Coronary artery (tissue), 2 donors: ENCODE measurements around the gene PNMA6A.
"Not testable (repeated sequence)": the region's sequence is repeated elsewhere in the genome, so short reads cannot be mapped to it uniquely, and the experiment has no call there.

Source experiments
- DNase-seq: peaks from one replicate; pipeline ENCODE4 v3.0.0-alpha.2; 2017; ENCODE audit warnings: low spot score
- H3K27ac ChIP-seq, 2 donors: fragments of 200-600 bp; sonication (generic); one replicate each; pipeline ENCODE4 v1.5.1; 2016 to 2019
- H3K4me3 ChIP-seq: fragments of 200-600 bp; sonication (generic); 2 replicates; pipeline ENCODE4 v1.5.1; 2016; ENCODE audit warnings: mild to moderate bottlenecking, moderate library complexity
- TF ChIP-seq, protein P1 (sequence below): fragments of 200-600 bp; sonication (generic); IDR thresholded peaks from one replicate; pipeline ENCODE4 v1.5.1; 2019; ENCODE audit warnings: antibody characterized with exemption

Gene PNMA6A

GRCh38 chrX:153063315-153063714 lies 8.9 kb upstream of the PNMA6A start:
- no peak overlapping the region for H3K27ac ChIP-seq
- H3K4me3 ChIP-seq: no peak overlapping the region
- TF ChIP-seq, protein P1, sequence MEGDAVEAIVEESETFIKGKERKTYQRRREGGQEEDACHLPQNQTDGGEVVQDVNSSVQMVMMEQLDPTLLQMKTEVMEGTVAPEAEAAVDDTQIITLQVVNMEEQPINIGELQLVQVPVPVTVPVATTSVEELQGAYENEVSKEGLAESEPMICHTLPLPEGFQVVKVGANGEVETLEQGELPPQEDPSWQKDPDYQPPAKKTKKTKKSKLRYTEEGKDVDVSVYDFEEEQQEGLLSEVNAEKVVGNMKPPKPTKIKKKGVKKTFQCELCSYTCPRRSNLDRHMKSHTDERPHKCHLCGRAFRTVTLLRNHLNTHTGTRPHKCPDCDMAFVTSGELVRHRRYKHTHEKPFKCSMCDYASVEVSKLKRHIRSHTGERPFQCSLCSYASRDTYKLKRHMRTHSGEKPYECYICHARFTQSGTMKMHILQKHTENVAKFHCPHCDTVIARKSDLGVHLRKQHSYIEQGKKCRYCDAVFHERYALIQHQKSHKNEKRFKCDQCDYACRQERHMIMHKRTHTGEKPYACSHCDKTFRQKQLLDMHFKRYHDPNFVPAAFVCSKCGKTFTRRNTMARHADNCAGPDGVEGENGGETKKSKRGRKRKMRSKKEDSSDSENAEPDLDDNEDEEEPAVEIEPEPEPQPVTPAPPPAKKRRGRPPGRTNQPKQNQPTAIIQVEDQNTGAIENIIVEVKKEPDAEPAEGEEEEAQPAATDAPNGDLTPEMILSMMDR: no peak
- no peak for DNase-seq

DNA sequence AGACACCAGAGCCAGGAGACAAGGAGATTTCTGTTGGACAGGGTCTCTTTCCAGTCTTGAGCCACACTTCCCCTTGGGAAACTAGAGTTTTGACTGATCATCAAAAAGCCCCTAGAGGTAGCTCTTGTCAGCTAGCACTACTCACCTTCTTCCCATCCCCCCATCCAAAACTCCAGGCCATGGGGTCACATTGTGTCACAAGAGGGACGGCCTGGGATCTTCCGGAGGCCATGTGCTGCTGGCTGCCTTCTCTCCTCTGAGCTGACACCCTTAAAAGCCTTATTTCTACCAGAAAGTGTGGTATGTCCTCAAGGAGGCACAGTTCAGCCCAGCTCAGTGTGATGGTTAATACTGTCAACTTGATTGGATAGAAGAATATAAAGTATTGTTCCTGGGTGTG lies 8.2 kb upstream of the PNMA6A start:
- Histone ChIP-seq H3K27ac (no peak overlapping the region), H3K4me3 (no peak overlapping the region)
- TF ChIP-seq, protein P1: no peak
- DNase-seq: no peak

GRCh38 chrX:153065389-153065788 lies 6.9 kb upstream of the PNMA6A start:
- TF ChIP-seq, protein P1: no peak
- no peak overlapping the region for H3K27ac ChIP-seq
- no peak overlapping the region for H3K4me3 ChIP-seq
- no peak for DNase-seq

DNA sequence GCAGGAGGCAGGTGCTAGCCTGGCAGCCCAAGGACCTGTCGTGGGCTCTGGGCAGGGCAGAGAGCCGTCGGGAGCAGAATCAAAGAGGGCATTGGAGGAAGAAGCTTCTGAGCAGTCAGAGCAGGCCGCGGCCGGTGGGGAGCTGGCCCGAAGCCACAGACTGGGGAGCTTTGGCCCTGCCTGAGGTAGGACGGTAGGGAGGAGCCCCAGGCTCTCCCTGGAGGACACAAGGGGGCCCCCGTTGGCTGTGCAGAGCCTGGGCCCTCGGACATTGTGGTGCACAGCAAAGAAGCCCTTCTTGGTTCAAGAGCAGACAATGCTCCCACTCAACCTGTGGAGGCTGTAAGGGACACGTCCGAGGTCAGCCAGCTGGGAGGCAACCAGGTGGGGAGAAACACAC lies 5.9 kb upstream of the PNMA6A start:
- not testable (repeated sequence) for H3K27ac ChIP-seq, DNase-seq, H3K4me3 ChIP-seq

GRCh38 chrX:153073331-153073730 lies 1.1 kb downstream of the PNMA6A start:
- not testable (repeated sequence) for DNase-seq, H3K4me3 ChIP-seq, H3K27ac ChIP-seq

- DNase-seq: no peak
- TF ChIP-seq, protein P1: no peak
- H3K27ac ChIP-seq: no peak overlapping the region
- no peak overlapping the region for H3K4me3 ChIP-seq
These were observed 2.1 kb downstream of the PNMA6A start for GRCh38 chrX:153074262-153074899.

DNA sequence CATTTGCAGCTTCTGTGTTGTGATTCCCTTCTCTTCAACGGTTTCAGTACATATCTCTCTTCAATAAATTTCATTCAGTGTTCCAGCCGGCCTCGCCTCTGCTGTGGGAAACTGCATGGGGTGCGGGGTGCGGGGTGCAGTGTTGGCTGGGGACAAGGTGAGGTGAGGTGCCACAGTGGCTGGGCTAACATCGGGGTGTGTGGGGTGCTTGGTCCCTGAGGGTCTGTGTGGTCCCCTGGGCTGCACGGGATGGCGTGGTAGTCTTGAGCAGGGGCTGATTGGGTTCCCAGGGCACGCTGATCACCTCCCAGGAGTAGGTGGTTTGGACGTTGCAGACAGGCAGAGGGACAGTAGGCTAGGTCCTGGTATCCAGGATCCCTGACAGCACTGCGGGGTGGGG lies 2.7 kb downstream of the PNMA6A start:
- Histone ChIP-seq H3K27ac (no peak overlapping the region), H3K4me3 (no peak overlapping the region)
- TF ChIP-seq, protein P1: no peak
- DNase-seq: no peak

GRCh38 chrX:153075366-153075765 lies 3.1 kb downstream of the PNMA6A start:
- H3K27ac ChIP-seq: no peak overlapping the region
- TF ChIP-seq, protein P1: no peak
- H3K4me3 ChIP-seq: no peak overlapping the region
- DNase-seq: no peak

- not testable (repeated sequence) for DNase-seq, H3K27ac ChIP-seq, H3K4me3 ChIP-seq
These were observed 5.3 kb downstream of the PNMA6A start for GRCh38 chrX:153077437-153078135.

- DNase-seq, H3K4me3 ChIP-seq, H3K27ac ChIP-seq: not testable (repeated sequence)
These were observed 11.1 kb downstream of the PNMA6A start for GRCh38 chrX:153083238-153083923.
